Esophagus muscularis mucosa (tissue), 4 donors: ENCODE results near the gene KLF12. TPM values are rescaled to one million over a fixed set of nuclear protein-coding genes. Genes with fewer than 3 reads are reported as not detected.

Experiments used
- DNase-seq: peaks from one replicate; pipeline ENCODE4 v3.0.0-alpha.2; 2017; ENCODE audit errors: extremely low spot score
- H3K27ac ChIP-seq, 4 donors: fragments of 200-600 bp; sonication (generic); replicated peaks in 1 of 4; 1 replicate in 3 of 4; 2 replicates in 1 of 4; pipeline ENCODE4 v1.5.1; 2016 to 2019; ENCODE audit warnings: mild to moderate bottlenecking in 1 of 4
- H3K27me3 ChIP-seq, 4 donors: fragments of 200-600 bp; sonication (generic); one replicate each; pipeline versions ENCODE4 v1.5.1 to v1.6.0; 2016 to 2019
- H3K36me3 ChIP-seq, 4 donors: fragments of 200-600 bp; sonication (generic); one replicate each; pipeline ENCODE4 v1.5.1; 2016 to 2019
- H3K4me1 ChIP-seq, 4 donors: fragments of 200-600 bp; sonication (generic); one replicate each; pipeline ENCODE4 v1.5.1; 2016 to 2019
- H3K4me3 ChIP-seq, 4 donors: fragments of 200-600 bp; sonication (generic); 1 replicate in 2 of 4; 2 replicates in 2 of 4; pipeline ENCODE4 v1.5.1; 2016 to 2019; ENCODE audit warnings: mild to moderate bottlenecking in 4 of 4, moderate library complexity in 1 of 4
- H3K9me3 ChIP-seq, 4 donors: fragments of 200-600 bp; sonication (generic); 1 replicate in 3 of 4; 2 replicates in 1 of 4; pipeline ENCODE4 v1.5.1; 2016 to 2019
- CTCF ChIP-seq, 3 experiments: fragments of 200-600 bp in 2 of 3; fragments of 450-650 bp in 1 of 3; sonication (generic) in 2 of 3; IDR thresholded peaks; one replicate each; pipeline ENCODE4 v1.5.1; 2017 to 2019; ENCODE audit warnings: antibody characterized with exemption in 3 of 3, mild to moderate bottlenecking in 2 of 3, moderate library complexity in 1 of 3
- EP300 ChIP-seq: sonication (generic); formaldehyde crosslinking; IDR thresholded peaks from one replicate; pipeline ENCODE4 v1.6.1; 2017; ENCODE audit warnings: antibody characterized with exemption
- POLR2A ChIP-seq: fragments of 450-650 bp; IDR thresholded peaks from one replicate; pipeline ENCODE4 v1.6.1; 2017; ENCODE audit warnings: antibody characterized with exemption, moderate library complexity, mild to moderate bottlenecking, low read depth
- POLR2AphosphoS5 ChIP-seq, 2 donors: sonication (generic); formaldehyde crosslinking; IDR thresholded peaks; one replicate each; pipeline ENCODE4 v1.6.1; 2017; ENCODE audit warnings: antibody characterized with exemption in 2 of 2
- WGBS: methylation state at CpG from one replicate; pipeline ENCODE4 v1.1.5; 2018; 5-methylcytosine and 5-hydroxymethylcytosine counted together
- intact Hi-C: fragments of 100-400 bp; cut with DNase I; formaldehyde crosslinking; loops from one replicate; pipeline ENCODE4 v1.15.1; 2023
- total RNA-seq, 4 donors: library from RNA; depleted of rRNA; stranded (reverse); fragments of >200 nt; gene quantifications; one replicate each; pipeline versions ENCODE4 v1.1.0 to v1.2.1, GENCODE V29; 2016

KLF12 gene
- total RNA-seq, 4 donors from 2014 or later: 13.8 to 20.7 (median 17.0) TPM

GRCh38 chr13:74107598-74107997 lies 26.6 kb downstream of the KLF12 start:
- no peaks in the 10 kb centered on the region for H3K9me3 ChIP-seq
- intact Hi-C loops: no loop called here
- DNase-seq: no peak
- peaks cover 4 to 16% (median 12%) of the 10 kb centered on the region in 4 donors for H3K4me1 ChIP-seq
- no peak overlapping the region for H3K4me3 ChIP-seq
- no peak overlapping the region for H3K27ac ChIP-seq
- 97% methylated on average over 3 of the region's 3 CpGs for WGBS
- H3K36me3 ChIP-seq: no peaks in the 10 kb centered on the region
- H3K27me3 ChIP-seq: no peaks in the 10 kb centered on the region
- TF ChIP-seq POLR2AphosphoS5 (IDR thresholded peaks at IDR 0.05) (no peak), EP300 (no peak), POLR2A (no peak), CTCF (IDR thresholded peaks at IDR 0.05) (no peak)

GRCh38 chr13:74105871-74106270 lies 28.3 kb downstream of the KLF12 start:
- no peaks in the 10 kb centered on the region for H3K36me3 ChIP-seq
- DNase-seq: no peak
- no peaks in the 10 kb centered on the region for H3K9me3 ChIP-seq
- H3K27ac ChIP-seq: no peak overlapping the region
- H3K4me1 ChIP-seq: peaks cover 0 to 4% (median 2%) of the 10 kb centered on the region in 4 donors
- TF ChIP-seq POLR2A (no peak), EP300 (no peak), CTCF (IDR thresholded peaks at IDR 0.05) (no peak)
- no peak overlapping the region for H3K4me3 ChIP-seq
- no peaks in the 10 kb centered on the region for H3K27me3 ChIP-seq
- intact Hi-C loops: no loop called here

- no peak for TF ChIP-seq POLR2A
- no peak for TF ChIP-seq CTCF (IDR thresholded peaks at IDR 0.05)
- TF ChIP-seq EP300: no peak
- TF ChIP-seq POLR2AphosphoS5 (IDR thresholded peaks at IDR 0.05): no peak
- DNase-seq: no peak
- H3K9me3 ChIP-seq: no peaks in the 10 kb centered on the region
- intact Hi-C loops: no loop called here
- no peak overlapping the region for H3K27ac ChIP-seq
- no peak overlapping the region for H3K4me3 ChIP-seq
- H3K36me3 ChIP-seq: no peaks in the 10 kb centered on the region
- 90% methylated on average over 3 of the region's 3 CpGs for WGBS
- peaks cover 0 to 4% (median 4%) of the 10 kb centered on the region in 4 donors for H3K4me1 ChIP-seq
- no peaks in the 10 kb centered on the region for H3K27me3 ChIP-seq
Measured at GRCh38 chr13:74104661-74105275, 29.4 kb downstream of the KLF12 start.

GRCh38 chr13:74103970-74104555 lies 30.1 kb downstream of the KLF12 start:
- WGBS: 84% methylated on average over 3 of the region's 3 CpGs
- TF ChIP-seq POLR2AphosphoS5 (IDR thresholded peaks at IDR 0.05): no peak
- no peak for TF ChIP-seq EP300
- TF ChIP-seq POLR2A: no peak
- no peak for TF ChIP-seq CTCF (IDR thresholded peaks at IDR 0.05)

More at GRCh38 chr13:74103970-74104555, 30.1 kb downstream of the KLF12 start:
- H3K27ac ChIP-seq: no peak overlapping the region
- intact Hi-C loops: no loop called here
- H3K4me3 ChIP-seq: no peak overlapping the region
- H3K9me3 ChIP-seq: no peaks in the 10 kb centered on the region
- no peaks in the 10 kb centered on the region for H3K27me3 ChIP-seq
- no peak for DNase-seq
- peaks cover 0 to 4% (median 4%) of the 10 kb centered on the region in 4 donors for H3K4me1 ChIP-seq
- H3K36me3 ChIP-seq: no peaks in the 10 kb centered on the region
